HG02943 (cell line): Measurements from ENCODE around the gene CALCOCO1.
"Not testable (repeated sequence)": the region's sequence is repeated elsewhere in the genome, so short reads cannot be mapped to it uniquely, and the experiment has no call there.

Experiments used
- ATAC-seq: cut with Tn5 transposase; IDR thresholded peaks from one replicate; pipeline ENCODE4 v1.9.1; 2021; ENCODE audit warnings: mild to moderate bottlenecking, low read depth, moderate library complexity; ENCODE audit not compliant: unreplicated experiment

The CALCOCO1 gene

GRCh38 chr12:53699678-53700025, 27.6 kb downstream of the CALCOCO1 start:
- no peak for ATAC-seq

DNA sequence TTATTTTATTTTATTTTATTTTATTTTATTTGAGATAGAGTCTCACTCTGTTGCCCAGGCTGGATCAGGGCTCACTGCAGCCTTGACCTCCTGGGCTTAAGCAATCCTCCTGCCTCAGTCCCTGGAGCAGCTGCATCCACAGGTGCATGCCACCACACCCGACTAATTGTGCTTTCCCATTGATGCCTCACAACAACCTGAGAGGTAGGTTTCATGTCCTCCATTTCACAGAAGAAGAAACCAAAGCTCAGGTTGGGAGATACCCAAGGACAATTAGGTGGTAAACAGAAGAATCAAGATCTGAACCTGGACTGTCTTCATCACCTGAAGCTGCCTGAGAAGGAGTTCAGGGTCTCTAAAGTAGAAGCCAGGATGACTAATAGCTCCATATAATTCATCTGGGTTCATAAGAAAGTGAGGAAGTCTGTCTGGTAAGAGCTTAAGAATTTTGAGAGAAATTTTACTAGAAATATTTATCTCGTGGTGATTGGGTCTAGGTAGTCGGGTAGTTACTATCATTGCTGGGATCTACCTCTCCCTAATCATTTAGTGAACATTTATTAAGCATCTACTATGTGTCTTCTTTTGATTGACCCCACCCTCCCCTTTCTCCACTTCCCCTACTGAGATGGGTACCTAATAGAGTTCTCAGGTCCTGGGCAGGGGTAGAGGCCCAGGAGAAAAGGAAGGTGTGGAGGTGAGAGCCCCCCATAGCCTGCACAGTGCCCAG, 28.1 kb downstream of the CALCOCO1 start:
- ATAC-seq, result no peak

GRCh38 chr12:53696655-53697331, 30.5 kb downstream of the CALCOCO1 start:
- no peak for ATAC-seq

GRCh38 chr12:53696285-53696654, 31.0 kb downstream of the CALCOCO1 start:
- no peak for ATAC-seq

- no peak for ATAC-seq
Measured at GRCh38 chr12:53695152-53696145, 31.8 kb downstream of the CALCOCO1 start.

DNA sequence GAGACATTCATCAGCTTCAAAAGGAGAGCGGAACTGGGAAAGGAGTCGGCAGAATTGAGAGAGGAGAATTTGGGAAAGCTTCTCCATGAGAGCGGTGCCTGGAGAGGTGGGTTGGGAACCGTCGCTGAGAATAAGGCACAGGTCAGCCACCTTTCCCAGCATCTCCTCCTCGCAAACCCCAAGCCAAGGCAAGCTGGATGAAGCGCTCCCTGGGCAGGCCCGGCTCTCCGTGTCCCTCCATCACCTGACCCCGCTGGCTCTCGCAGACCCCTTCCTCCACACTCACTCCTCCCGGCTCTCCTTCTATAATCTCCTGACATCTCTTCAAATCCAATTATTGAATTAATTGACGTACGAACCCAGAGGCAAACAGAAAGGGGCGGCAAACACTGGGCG, 32.5 kb downstream of the CALCOCO1 start:
- no peak for ATAC-seq

DNA sequence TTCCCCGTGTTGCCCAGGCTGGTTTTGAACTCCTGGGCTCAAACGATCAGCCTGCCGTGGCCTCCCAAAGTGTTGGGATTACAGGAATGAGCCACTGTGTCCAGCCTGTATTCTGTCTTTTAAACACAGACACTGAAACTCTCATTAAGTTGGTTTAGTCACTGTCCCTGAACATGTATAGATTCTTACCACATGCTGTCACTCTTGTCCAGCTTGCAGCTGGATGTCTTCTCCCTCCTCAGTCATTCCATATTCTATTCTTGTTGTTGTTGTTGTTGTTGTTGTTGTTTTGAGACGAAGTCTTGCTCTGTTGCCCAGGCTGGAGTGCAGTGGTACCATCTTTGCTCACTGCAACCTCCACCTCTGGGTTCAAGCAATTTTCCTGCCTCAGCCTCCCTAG, 39.1 kb downstream of the CALCOCO1 start:
- no peak for ATAC-seq

DNA sequence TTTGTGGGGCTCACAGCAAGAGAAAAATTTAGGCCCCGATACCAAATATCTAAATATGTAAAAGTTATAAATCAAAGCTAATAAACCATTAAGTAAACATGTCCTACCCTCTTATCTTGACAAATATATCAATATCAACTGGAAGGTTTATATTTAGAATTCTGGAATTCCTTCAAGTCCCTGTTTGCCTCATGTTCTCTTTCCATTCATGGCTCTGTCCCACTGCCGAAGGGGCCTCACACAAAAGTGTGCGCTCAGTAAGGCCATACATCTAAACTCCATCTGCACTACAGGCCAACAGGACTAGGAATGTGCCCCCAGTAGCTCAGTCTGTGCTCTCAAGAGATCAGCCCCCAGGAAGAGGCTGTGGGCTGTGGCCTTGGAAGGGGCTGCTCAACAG, 40.8 kb downstream of the CALCOCO1 start:
- no peak for ATAC-seq

DNA sequence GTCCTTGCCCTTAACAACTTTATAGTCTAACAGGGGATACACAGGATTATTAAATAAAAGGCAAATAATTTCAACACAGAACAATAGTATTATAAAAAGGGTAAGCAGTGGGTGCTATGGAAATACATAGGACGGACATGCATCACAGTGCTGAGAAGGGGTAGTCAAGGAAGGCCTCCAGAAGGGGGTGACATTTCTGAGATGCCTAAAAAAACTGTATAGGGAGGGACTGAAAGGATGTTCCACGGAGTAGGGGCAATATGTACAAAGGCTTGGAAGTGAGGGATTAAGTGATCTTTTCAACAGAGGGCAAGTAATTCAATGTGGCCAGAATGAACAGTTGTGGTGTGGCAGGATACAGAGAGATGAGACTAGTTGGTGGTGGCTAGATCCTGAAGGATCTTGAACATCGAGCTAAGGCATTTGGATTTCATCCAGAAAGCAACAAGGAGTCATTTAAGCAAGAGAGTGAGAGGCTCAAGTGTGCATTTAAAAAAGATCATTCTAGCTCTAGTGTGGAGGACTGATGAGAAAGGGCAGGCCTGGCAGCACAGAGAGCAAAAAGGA, 42.5 kb downstream of the CALCOCO1 start:
- ATAC-seq, result no peak

- ATAC-seq, result no peak
Measured at GRCh38 chr12:53683983-53684382, 43.3 kb downstream of the CALCOCO1 start.

- ATAC-seq, result no peak
Measured at GRCh38 chr12:53683494-53683893, 43.8 kb downstream of the CALCOCO1 start.

- ATAC-seq, result not testable (repeated sequence)
Measured at GRCh38 chr12:53680061-53680460, 47.2 kb downstream of the CALCOCO1 start.

DNA sequence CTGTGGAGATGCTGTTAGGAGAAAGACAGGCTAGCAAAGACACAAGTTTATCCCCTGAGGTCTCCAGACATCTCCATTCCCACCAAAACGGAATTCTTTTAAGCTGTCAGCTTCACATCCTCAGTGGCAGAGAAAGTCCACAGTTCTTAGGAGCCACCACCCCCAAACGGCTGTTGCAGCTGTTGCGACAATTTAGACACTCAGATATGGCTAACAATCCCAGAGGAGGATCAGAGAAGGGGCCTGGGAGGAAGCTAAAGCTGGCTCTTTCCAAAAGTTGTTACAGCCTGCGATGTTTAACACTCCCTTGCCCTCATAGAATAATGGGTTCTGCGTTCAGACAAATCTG, 49.5 kb downstream of the CALCOCO1 start:
- no peak for ATAC-seq

DNA sequence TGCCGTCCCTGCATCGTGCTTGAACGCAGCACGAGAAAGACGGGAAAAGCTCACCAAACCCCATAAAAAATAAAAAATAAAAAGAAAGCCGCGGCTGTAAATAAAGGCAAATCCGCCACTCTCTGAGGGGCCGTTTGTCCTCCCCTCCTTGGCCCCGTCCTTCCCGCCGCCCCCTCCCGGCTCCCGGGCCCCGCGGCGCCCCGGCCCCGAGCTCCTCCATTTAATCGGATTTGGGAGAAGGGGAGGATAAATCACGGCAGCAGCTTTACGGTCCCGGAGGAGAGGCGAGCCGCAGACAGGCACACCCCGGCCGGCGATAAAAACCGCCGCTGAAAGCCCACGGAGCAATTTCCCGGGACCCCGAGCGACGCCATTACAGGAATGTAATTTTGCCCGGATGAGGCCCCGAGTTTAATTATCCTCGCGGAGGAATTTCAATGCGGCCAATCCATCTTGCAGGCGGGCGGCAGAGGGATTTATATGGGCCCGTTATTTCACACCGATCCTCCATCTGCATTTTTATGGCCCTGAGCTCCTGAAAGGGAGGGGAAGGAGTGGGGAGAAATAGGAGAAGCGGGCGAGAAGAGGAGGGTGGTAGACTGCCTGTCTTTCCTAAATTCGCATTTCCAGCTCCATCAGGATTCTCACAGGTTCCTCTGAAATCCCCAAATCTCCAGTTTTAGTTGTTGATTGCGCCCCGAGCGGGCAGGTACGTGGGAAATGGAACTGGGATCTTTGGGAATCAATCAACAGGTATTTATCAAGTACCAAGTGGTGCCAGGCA, 50.0 kb downstream of the CALCOCO1 start:
- ATAC-seq, result no peak

- ATAC-seq, result no peak
Measured at GRCh38 chr12:53676656-53677015, 50.6 kb downstream of the CALCOCO1 start.

GRCh38 chr12:53675701-53676607, 51.3 kb downstream of the CALCOCO1 start, which contains the start of gene ATP5MC2:
Gene ATP5MC2 (minus strand): TSS chr12:53676083. CDS start chr12:53672614, 3,469 bp downstream.
- ATAC-seq, result peak; percentile 94

- no peak for ATAC-seq
Measured at GRCh38 chr12:53674977-53675700, 52.1 kb downstream of the CALCOCO1 start.

DNA sequence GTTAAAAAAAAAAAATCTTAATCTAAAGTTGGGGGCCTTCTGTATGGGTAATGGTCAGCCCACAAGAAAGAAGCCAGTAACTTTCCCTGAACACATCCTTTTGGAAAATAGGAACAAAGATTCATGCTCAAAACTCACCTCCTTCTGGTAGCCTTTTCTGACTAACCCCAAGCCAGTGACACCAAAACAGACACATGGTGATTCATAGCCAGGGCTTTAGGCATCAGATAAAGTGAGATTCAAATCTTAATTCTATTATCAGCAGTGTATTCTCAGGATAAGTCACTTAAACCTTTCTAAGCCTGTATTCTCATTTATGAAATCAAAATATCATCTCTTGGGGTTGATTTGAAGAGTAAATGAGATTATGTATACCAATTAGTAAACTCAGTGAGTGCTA, 56.3 kb downstream of the CALCOCO1 start:
- no peak for ATAC-seq
